Brain microvascular endothelial cell (primary cell): ENCODE results near the gene ZNF408.

Source experiments
- DNase-seq: peaks from one replicate; pipeline ENCODE4 v3.0.0-alpha.2; 2020
- H3K27ac ChIP-seq: fragments of 250-450 bp; sonication (Bioruptor Pico); 2 replicates; pipeline ENCODE4 v1.5.1; 2020; ENCODE audit warnings: mild to moderate bottlenecking, moderate library complexity
- H3K27me3 ChIP-seq: fragments of 250-450 bp; sonication (Bioruptor Pico); replicated peaks from 2 replicates; pipeline ENCODE4 v1.5.1; 2020; ENCODE audit warnings: mild to moderate bottlenecking
- H3K36me3 ChIP-seq: fragments of 250-450 bp; sonication (Bioruptor Pico); replicated peaks from 2 replicates; pipeline ENCODE4 v1.5.1; 2020; ENCODE audit warnings: mild to moderate bottlenecking
- H3K4me3 ChIP-seq: 2 replicates; pipeline ENCODE4 v1.5.1; 2011; ENCODE audit warnings: low read depth, mild to moderate bottlenecking, control low read depth, low read length, moderate library complexity
- CTCF ChIP-seq: IDR thresholded peaks from 2 replicates; pipeline ENCODE4 v1.5.1; 2011; ENCODE audit warnings: low read depth, mild to moderate bottlenecking, moderate library complexity, low read length, control low read depth, inconsistent platforms; ENCODE audit errors: missing control alignments
- in situ Hi-C: cut with HindIII; loops from 2 replicates; pipeline ENCODE4 v1.10.0; 2017; ENCODE audit warnings: low sequenced_read_pairs, low pct_ligation_motif_present

Gene ZNF408

DNA sequence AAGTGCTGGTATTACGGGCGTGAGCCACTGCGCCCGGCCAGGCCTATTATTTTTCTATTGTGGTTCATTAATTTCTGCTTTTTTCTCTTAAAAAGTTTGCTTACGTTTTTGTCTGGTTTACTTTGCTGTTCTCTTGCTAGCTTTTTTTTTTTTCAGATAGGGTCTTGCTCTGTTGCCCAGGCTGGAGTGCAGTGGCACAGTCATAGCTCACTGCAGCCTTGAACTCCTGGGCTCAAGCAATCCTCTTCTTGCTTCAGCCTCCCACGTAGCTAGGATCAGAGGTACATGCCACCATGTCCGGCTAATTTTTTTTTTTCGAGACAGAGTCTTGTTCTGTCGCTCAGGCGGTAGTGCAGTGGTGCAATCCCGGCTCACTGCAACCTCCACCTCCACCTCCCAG, 36.9 kb downstream of the ZNF408 start:
- no peak overlapping the region for H3K27ac ChIP-seq
- in situ Hi-C loops: no loop called here
- no peak for TF ChIP-seq CTCF

GRCh38 chr11:46738887-46739286, 38.1 kb downstream of the ZNF408 start:
- H3K4me3 ChIP-seq: no peak overlapping the region
- no peaks in the 10 kb centered on the region for H3K27me3 ChIP-seq
- no peak overlapping the region for H3K27ac ChIP-seq
- DNase-seq: no peak
- in situ Hi-C loops: no loop called here
- no peak for TF ChIP-seq CTCF
- peaks cover 25% of the 10 kb centered on the region for H3K36me3 ChIP-seq

More for the DNA sequence above, 36.9 kb downstream of the ZNF408 start:
- H3K36me3 ChIP-seq: peaks cover 15% of the 10 kb centered on the region
- H3K27me3 ChIP-seq: no peaks in the 10 kb centered on the region
- DNase-seq: no peak
- no peak overlapping the region for H3K4me3 ChIP-seq

DNA sequence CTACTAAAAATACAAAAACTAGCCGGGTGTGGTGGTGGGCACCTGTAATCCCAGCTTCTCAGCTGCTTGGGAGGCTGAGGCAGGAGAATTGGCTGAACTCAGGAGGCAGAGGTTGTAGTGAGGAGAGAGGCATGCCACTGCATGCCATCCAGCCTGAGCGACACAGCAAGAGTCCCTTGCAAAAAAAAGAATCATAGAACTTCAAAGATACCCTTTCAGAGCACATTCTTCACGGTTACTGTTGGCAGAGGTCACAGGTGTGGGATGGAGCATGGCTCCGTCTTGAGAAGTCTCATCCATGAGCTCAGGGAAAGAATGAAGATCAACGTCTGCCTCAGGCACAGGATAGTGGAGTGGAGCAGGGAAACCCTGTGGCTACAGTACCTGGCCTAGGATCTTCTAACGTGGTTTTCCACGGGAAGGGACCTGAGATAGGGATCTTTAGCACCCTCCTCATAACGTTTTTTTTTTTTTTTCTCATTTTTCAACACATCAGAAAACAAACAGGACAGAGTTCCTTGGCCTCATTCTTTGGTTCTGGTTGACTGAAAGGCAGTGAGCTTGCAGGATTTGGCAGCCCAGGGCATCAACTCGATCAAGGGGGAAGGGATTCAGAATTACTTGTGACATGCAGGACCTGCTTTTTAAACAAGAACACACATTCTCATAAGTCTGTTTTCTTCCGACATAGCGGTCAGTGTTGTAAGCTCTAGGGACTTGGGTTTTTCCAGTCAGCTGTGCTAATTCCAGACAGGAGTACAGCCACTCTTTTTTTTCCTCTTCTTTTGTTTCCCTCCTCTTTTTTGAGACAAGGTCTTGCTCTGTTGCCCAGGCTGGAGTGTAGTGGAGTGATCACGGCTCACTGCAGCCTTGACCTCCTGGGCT, 41.0 kb downstream of the ZNF408 start:
- Histone ChIP-seq H3K4me3 (no peak overlapping the region), H3K27me3 (no peaks in the 10 kb centered on the region), H3K27ac (no peak overlapping the region), H3K36me3 (peaks cover 41% of the 10 kb centered on the region)
- TF ChIP-seq CTCF: no peak
- DNase-seq: no peak
- in situ Hi-C loops: no loop called here

DNA sequence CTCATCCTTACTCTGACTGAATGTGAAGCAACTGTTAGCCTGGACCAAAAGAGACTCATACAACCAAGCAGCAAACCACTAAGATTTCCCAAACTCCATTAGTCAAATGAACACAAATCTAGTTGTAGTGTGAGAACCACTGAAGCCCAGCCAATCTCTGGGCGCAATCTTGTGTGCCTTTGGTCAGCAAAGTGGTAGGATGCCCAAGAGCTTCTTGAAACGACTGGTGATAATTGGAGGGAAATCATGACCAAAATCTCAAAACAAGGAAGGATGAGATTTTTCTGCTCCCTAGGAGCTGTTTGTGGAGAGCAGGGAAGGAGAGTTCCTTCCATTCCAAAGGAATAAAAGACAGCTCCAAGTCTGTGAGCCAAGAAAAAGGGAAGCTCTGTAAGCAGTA, 42.2 kb downstream of the ZNF408 start:
- no peak for TF ChIP-seq CTCF
- no peaks in the 10 kb centered on the region for H3K27me3 ChIP-seq
- H3K4me3 ChIP-seq: no peak overlapping the region
- H3K36me3 ChIP-seq: peaks cover 49% of the 10 kb centered on the region
- DNase-seq: no peak
- no peak overlapping the region for H3K27ac ChIP-seq
- in situ Hi-C loops: no loop called here

DNA sequence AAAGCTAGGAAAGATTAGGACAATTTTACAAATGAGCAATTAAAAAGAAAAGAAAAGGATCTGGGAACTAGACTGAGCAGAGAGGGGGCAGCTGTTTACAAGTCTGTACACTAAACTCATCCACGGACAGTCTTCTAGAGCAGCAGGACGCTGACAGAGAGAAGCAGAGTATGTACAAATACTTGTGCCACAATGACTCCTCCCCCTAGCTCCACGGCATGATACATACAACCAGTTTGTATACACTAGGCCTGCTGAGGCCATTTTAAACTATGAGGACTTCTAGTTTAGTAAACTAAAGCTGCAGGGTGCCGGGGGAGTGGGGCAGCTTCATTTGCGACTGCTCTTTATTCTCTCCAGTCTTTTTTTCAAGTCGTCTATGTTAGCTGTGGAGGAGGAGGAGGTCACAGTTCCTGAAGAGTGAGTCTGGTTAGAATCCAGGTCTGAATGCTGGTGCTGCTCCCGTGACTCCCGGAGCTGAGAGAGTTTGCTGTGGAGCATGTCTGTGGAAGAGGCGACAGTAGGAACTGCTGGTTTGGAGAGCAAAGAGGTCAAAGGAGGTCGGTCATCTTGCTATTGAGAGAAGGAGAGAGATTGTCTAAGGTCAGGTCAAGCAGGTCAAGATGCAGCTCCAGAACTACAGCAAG, 43.0 kb downstream of the ZNF408 start:
- in situ Hi-C loops: no loop called here
- peaks cover 54% of the 10 kb centered on the region for H3K36me3 ChIP-seq
- H3K27ac ChIP-seq: no peak overlapping the region
- DNase-seq: peak; percentile 20
- no peak overlapping the region for H3K4me3 ChIP-seq
- no peak for TF ChIP-seq CTCF
- no peaks in the 10 kb centered on the region for H3K27me3 ChIP-seq

GRCh38 chr11:46745328-46745727, 44.5 kb downstream of the ZNF408 start:
- Histone ChIP-seq H3K27me3 (no peaks in the 10 kb centered on the region), H3K27ac (no peak overlapping the region), H3K36me3 (peaks cover 65% of the 10 kb centered on the region), H3K4me3 (no peak overlapping the region)
- no peak for TF ChIP-seq CTCF
- in situ Hi-C loops: no loop called here
- DNase-seq: no peak
